KMS-11 (cell line): ENCODE results near the gene HERPUD2.

Experiments
- H2AFZ ChIP-seq: fragments of 200-600 bp; sonication (generic); 2 replicates; pipeline ENCODE4 v1.6.1; 2016; ENCODE audit warnings: antibody characterized with exemption, mixed run types, low read depth
- H3K27ac ChIP-seq: fragments of 200-600 bp; sonication (generic); 2 replicates; pipeline ENCODE4 v1.6.1; 2016; ENCODE audit warnings: mild to moderate bottlenecking, mixed run types
- H3K27me3 ChIP-seq: fragments of 200-600 bp; sonication (generic); 2 replicates; pipeline ENCODE4 v1.6.1; 2017; ENCODE audit warnings: mild to moderate bottlenecking, low read depth, mixed run types, moderate library complexity; ENCODE audit not compliant: insufficient read depth
- H3K36me3 ChIP-seq: fragments of 200-600 bp; sonication (generic); 2 replicates; pipeline ENCODE4 v1.6.1; 2017; ENCODE audit warnings: mild to moderate bottlenecking, mixed run types; ENCODE audit not compliant: insufficient read depth
- H3K4me1 ChIP-seq: fragments of 200-600 bp; sonication (generic); 2 replicates; pipeline ENCODE4 v1.6.1; 2016; ENCODE audit warnings: mild to moderate bottlenecking, low read depth, mixed run types; ENCODE audit not compliant: poor library complexity, severe bottlenecking
- H3K4me2 ChIP-seq: fragments of 200-600 bp; sonication (generic); 2 replicates; pipeline ENCODE4 v1.7.0; 2016; ENCODE audit warnings: mild to moderate bottlenecking, mixed run types
- H3K4me3 ChIP-seq: fragments of 200-600 bp; sonication (generic); IDR thresholded peaks from 2 replicates; pipeline ENCODE4 v1.6.1; 2017; ENCODE audit warnings: low read depth, low read length, mixed read lengths; ENCODE audit not compliant: insufficient read depth
- H3K79me2 ChIP-seq: fragments of 200-600 bp; sonication (generic); 2 replicates; pipeline ENCODE4 v1.6.1; 2016; ENCODE audit warnings: low read depth, mixed run types; ENCODE audit not compliant: insufficient read depth
- H3K9ac ChIP-seq: fragments of 200-600 bp; sonication (generic); 2 replicates; pipeline ENCODE4 v1.6.1; 2016; ENCODE audit warnings: mild to moderate bottlenecking, mixed run types
- H4K20me1 ChIP-seq: fragments of 200-600 bp; sonication (generic); 2 replicates; pipeline ENCODE4 v1.6.1; 2016; ENCODE audit warnings: mild to moderate bottlenecking, mixed run types; ENCODE audit not compliant: insufficient read depth
- CTCF ChIP-seq: fragments of 200-600 bp; sonication (generic); conservative IDR thresholded peaks from 2 replicates; pipeline ENCODE4 v1.6.1; 2017; ENCODE audit warnings: low read depth, mild to moderate bottlenecking, antibody characterized with exemption, low read length, moderate library complexity, mixed read lengths

HERPUD2 gene

GRCh38 chr7:35695987-35696386 is 1.1 kb upstream of the HERPUD2 start:
- Histone ChIP-seq H3K4me2 (peak overlapping the region; percentile 93), H3K9ac (peak overlapping the region; percentile 91; the same call in 1 of the 2 replicates), H3K27me3 (no peaks in the 10 kb centered on the region), H3K79me2 (peaks cover 8% of the 10 kb centered on the region; the same call in 1 of the 2 replicates), H3K36me3 (no peaks in the 10 kb centered on the region), H2AFZ (no peak overlapping the region; the same call in 1 of the 2 replicates), H3K27ac (no peak overlapping the region; the same call in 1 of the 2 replicates), H3K4me1 (peaks cover 54% of the 10 kb centered on the region), H3K4me3 (no peak overlapping the region), H4K20me1 (no peaks in the 10 kb centered on the region)
- no peak for TF ChIP-seq CTCF

- Histone ChIP-seq H4K20me1 (no peaks in the 10 kb centered on the region), H3K79me2 (peaks cover 8% of the 10 kb centered on the region; the same call in 1 of the 2 replicates), H3K4me3 (no peak overlapping the region), H3K27me3 (no peaks in the 10 kb centered on the region), H3K9ac (peak overlapping the region; percentile 91), H3K27ac (peak overlapping the region; percentile 71), H3K4me2 (peak overlapping the region; percentile 93), H3K36me3 (no peaks in the 10 kb centered on the region), H2AFZ (peak overlapping the region; percentile 90), H3K4me1 (peaks cover 49% of the 10 kb centered on the region)
- no peak for TF ChIP-seq CTCF
These were observed 527 bp upstream of the HERPUD2 start for GRCh38 chr7:35695473-35695850.

GRCh38 chr7:35694161-35694783 is 663 bp downstream of the HERPUD2 start:
- Histone ChIP-seq H2AFZ (peak overlapping the region; percentile 90), H3K27me3 (no peaks in the 10 kb centered on the region), H3K79me2 (peaks cover 8% of the 10 kb centered on the region; the same call in 1 of the 2 replicates), H3K9ac (peak overlapping the region; percentile 91), H3K36me3 (no peaks in the 10 kb centered on the region), H3K4me1 (peaks cover 41% of the 10 kb centered on the region), H4K20me1 (no peaks in the 10 kb centered on the region), H3K4me3 (no peak overlapping the region), H3K27ac (peak overlapping the region; percentile 71), H3K4me2 (peak overlapping the region; percentile 61)
- TF ChIP-seq CTCF, result no peak

GRCh38 chr7:35691827-35692307 is 3.1 kb downstream of the HERPUD2 start:
- Histone ChIP-seq H2AFZ (no peak overlapping the region), H3K79me2 (peaks cover 8% of the 10 kb centered on the region; the same call in 1 of the 2 replicates), H3K4me2 (no peak overlapping the region), H3K4me3 (no peak overlapping the region), H3K27ac (no peak overlapping the region), H4K20me1 (no peaks in the 10 kb centered on the region), H3K27me3 (no peaks in the 10 kb centered on the region), H3K9ac (no peak overlapping the region), H3K4me1 (peaks cover 43% of the 10 kb centered on the region), H3K36me3 (no peaks in the 10 kb centered on the region)
- TF ChIP-seq CTCF, result no peak
